ENCODE measurements around the gene SWAP70. TPM values are rescaled to one million over a fixed set of nuclear protein-coding genes. Genes with fewer than 3 reads are reported as not detected.

Gene SWAP70
- total and polyA plus RNA-seq, 2 experiments from 2014 or later, result 30.3 to 33.3 TPM

GRCh38 chr11:9733212-9733611 is 69.3 kb downstream of the SWAP70 start:
- H4K20me1 ChIP-seq (replicated peaks; ENCODE audit: insufficient read depth), result no peaks in the 10 kb centered on the region
- H3F3A ChIP-seq (replicated peaks; ENCODE audit: low read depth), result no peaks in the 10 kb centered on the region
- no peak for DNase-seq (ENCODE audit: low spot score)
- no peak overlapping the region for H3K4me3 ChIP-seq
- H3K27ac Mint-ChIP-seq, result no peak overlapping the region
- no peaks in the 10 kb centered on the region; the same call in 1 of the 2 replicates for H3K4me1 ChIP-seq (ENCODE audit: insufficient read depth)
- peaks cover 6% of the 10 kb centered on the region; the same call in 1 of the 2 replicates for H3K36me3 ChIP-seq (ENCODE audit: insufficient read depth)
- no peaks in the 10 kb centered on the region for H3K27me3 Mint-ChIP-seq (ENCODE audit: insufficient read depth, low read depth, poor library complexity)
- H3K9me3 Mint-ChIP-seq, result no peaks in the 10 kb centered on the region; the same call in 2 of the 3 replicates
- TF ChIP-seq REST (IDR thresholded peaks at IDR 0.05; ENCODE audit: unreplicated experiment), result no peak
- TF ChIP-seq NANOG (IDR thresholded peaks at IDR 0.05; ENCODE audit: borderline replicate concordance), result no peak
- TF ChIP-seq STAT1 (IDR thresholded peaks at IDR 0.05; ENCODE audit: unreplicated experiment), result no peak
- TF ChIP-seq ZNF462 (CRISPR knock-in tag; IDR thresholded peaks at IDR 0.05), result no peak
- TF ChIP-seq EZH2 (IDR thresholded peaks at IDR 0.05; ENCODE audit: low read depth, unreplicated experiment), result no peak
- no peak for TF ChIP-seq ZNF331 (CRISPR knock-in tag; IDR thresholded peaks at IDR 0.05; ENCODE audit: low read depth)
- no peak for TF ChIP-seq CTCF (conservative IDR thresholded peaks at IDR 0.05; ENCODE audit: low read depth in 2 of 2)
- TF ChIP-seq CREB1 (CRISPR knock-in tag; IDR thresholded peaks at IDR 0.05; ENCODE audit: low read depth), result no peak
- no peak for TF ChIP-seq EZH2phosphoT487 (IDR thresholded peaks at IDR 0.05; ENCODE audit: unreplicated experiment)
- TF ChIP-seq JUNB (IDR thresholded peaks at IDR 0.05; ENCODE audit: unreplicated experiment), result no peak
- no peak for TF ChIP-seq ZNF114 (CRISPR knock-in tag; IDR thresholded peaks at IDR 0.05)
- no peak for TF ChIP-seq POLR2AphosphoS5 (IDR thresholded peaks at IDR 0.05; ENCODE audit: low read depth)
- no peak for TF ChIP-seq ETS1 (IDR thresholded peaks at IDR 0.05)
- no peak overlapping the region for H2AFZ ChIP-seq
- no peak overlapping the region for H3K4me3 Mint-ChIP-seq
- peaks cover 13% of the 10 kb centered on the region; the same call in 2 of the 3 replicates for H3K4me1 Mint-ChIP-seq
- no peaks in the 10 kb centered on the region for H3K27me3 ChIP-seq (ENCODE audit: insufficient read depth)
- no peaks in the 10 kb centered on the region for H3K9me2 ChIP-seq (ENCODE audit: insufficient read depth)
- peaks cover 36% of the 10 kb centered on the region for H3K36me3 Mint-ChIP-seq (ENCODE audit: low read depth)
- H3K4me2 ChIP-seq, result no peak overlapping the region
- H3K79me2 ChIP-seq (replicated peaks; ENCODE audit: insufficient read depth), result no peaks in the 10 kb centered on the region
- ATAC-seq, result no peak
- no peak overlapping the region for H3K27ac ChIP-seq (ENCODE audit: low read depth)
